SK-N-SH (cell line): ENCODE results near the gene LTA4H.

ENCODE experiments used
- EP300 ChIP-seq, 2 experiments: IDR thresholded peaks; 2 replicates each; pipeline versions ENCODE4 v1.4.0 to v1.6.1; 2012; ENCODE audit warnings: borderline replicate concordance in 1 of 2, low read depth in 1 of 2, low read length in 1 of 2
- PBX3 ChIP-seq: IDR thresholded peaks from 2 replicates; pipeline ENCODE4; 2012
- YY1 ChIP-seq: IDR thresholded peaks from 2 replicates; pipeline ENCODE4 v1.4.0; 2012; ENCODE audit warnings: low read depth, mild to moderate bottlenecking

GRCh38 chr12:95995238-95996031 is 40.0 kb downstream of the LTA4H start:
- no peak for TF ChIP-seq YY1
- no peak for TF ChIP-seq EP300 (IDR thresholded peaks at IDR 0.05; ENCODE audit: borderline replicate concordance in 1 of 2, low read depth in 1 of 2, low read length in 1 of 2)
- TF ChIP-seq PBX3: no peak
